ENCODE results near the gene AGR3. TPM values are rescaled to one million over a fixed set of nuclear protein-coding genes. Genes with fewer than 3 reads are reported as not detected.
A peak's percentile ranks its signal among the peaks of the same experiment; 100 is the strongest.

AGR3 gene
- total RNA-seq, 1 experiment from 2014 or later, result 0.57 TPM

GRCh38 chr7:16923019-16923418, 41.2 kb upstream of the AGR3 start:
- no peaks in the 10 kb centered on the region for H3K9me2 ChIP-seq (ENCODE audit: insufficient read depth)
- H3K4me2 ChIP-seq, result 0 out of 2 replicates have a peak overlapping the region, but pooled peaks have one; percentile 10
- peaks cover 74% of the 10 kb centered on the region for H3K4me1 ChIP-seq (replicated peaks; ENCODE audit: insufficient read depth)
- POLR2A ChIA-PET (ENCODE audit: unreplicated experiment), result interaction anchor here (0.5 kb wide), 1 partner anchor 922 kb away, joined by 5 read pairs; no protein-coding TSS in a partner anchor
- H4K20me1 ChIP-seq (ENCODE audit: insufficient read depth), result no peaks in the 10 kb centered on the region
- H3K79me2 ChIP-seq (ENCODE audit: low read depth), result no peaks in the 10 kb centered on the region
- peak overlapping the region; percentile 25; the same call in 1 of the 2 replicates for H2AFZ ChIP-seq
- TF ChIP-seq EZH2 (IDR thresholded peaks at IDR 0.05; ENCODE audit: low read depth), result no peak
- TF ChIP-seq CTCF (conservative IDR thresholded peaks at IDR 0.05), result no peak
- peak overlapping the region; percentile 84 for H3K27ac ChIP-seq
- peaks cover 30% of the 10 kb centered on the region for H3K9me3 ChIP-seq (ENCODE audit: insufficient read depth, low read depth)
- H3K27me3 ChIP-seq (ENCODE audit: insufficient read depth, low read depth), result no peaks in the 10 kb centered on the region
- 0 out of 2 replicates have a peak, but pooled peaks cover 5% of the 10 kb centered on the region for H3K36me3 ChIP-seq (ENCODE audit: low read depth)
- H3F3A ChIP-seq (ENCODE audit: insufficient read depth, low read depth), result peaks cover 18% of the 10 kb centered on the region
- CTCF ChIA-PET, result interaction anchor here (1.7 kb wide), 1 partner anchor 76 kb away, joined by 4 read pairs; no protein-coding TSS in a partner anchor
- intact Hi-C loops (cut with micrococcal nuclease; ENCODE audit: unreplicated experiment), result loop anchor here (2.0 to 5.0 kb wide), 2 partner anchors 116 to 314 kb away; no protein-coding TSS in a partner anchor
- no peak overlapping the region for H3K4me3 ChIP-seq
- no TSS peak for BruUV-seq (replicated peaks)
- peak in 1 of 2 experiments; percentile 32 for DNase-seq

DNA sequence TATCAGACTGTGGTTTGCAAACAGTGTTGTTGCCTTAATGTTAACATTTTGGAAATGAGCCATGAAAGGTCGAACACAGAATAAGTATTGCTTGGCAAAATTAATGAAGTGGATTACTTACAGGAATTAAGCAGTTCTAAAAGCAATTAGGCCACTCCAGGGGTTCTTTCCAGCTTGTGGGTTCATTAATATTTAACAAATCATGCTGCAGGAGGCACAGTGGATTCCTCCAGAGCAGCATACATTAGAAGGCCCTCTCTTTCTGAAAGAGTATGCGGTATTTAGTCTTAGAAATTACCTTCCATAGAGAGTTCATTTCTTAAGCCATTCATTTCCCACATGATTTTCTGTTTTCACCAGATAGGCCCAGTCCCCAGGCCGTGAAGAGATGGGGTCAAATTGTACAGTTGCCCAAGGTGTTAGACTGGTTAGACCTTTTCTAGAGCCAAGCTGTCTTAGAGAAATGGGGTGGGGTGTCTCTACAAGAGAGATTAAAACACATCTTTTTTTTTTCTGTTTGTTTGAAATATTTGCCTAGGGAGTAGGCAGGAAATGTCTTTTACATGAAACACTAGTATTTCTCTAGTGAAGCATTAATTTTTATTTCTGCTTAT, 40.0 kb upstream of the AGR3 start:
- peaks cover 25% of the 10 kb centered on the region for H3F3A ChIP-seq (ENCODE audit: insufficient read depth, low read depth)
- H3K9me2 ChIP-seq (ENCODE audit: insufficient read depth), result no peaks in the 10 kb centered on the region
- BruUV-seq (replicated peaks), result no TSS peak
- no peaks in the 10 kb centered on the region for H4K20me1 ChIP-seq (ENCODE audit: insufficient read depth)
- H2AFZ ChIP-seq, result no peak overlapping the region
- DNase-seq, result peak; percentile 72 to 99
- CTCF ChIA-PET, result interaction anchor here (0.6 to 1.7 kb wide), 3 partner anchors 75 to 420 kb away, joined by 3 to 4 read pairs (median 3); no protein-coding TSS in a partner anchor
- peaks cover 9% of the 10 kb centered on the region; the same call in 1 of the 2 replicates for H3K36me3 ChIP-seq (ENCODE audit: low read depth)
- POLR2A ChIA-PET (ENCODE audit: unreplicated experiment), result interaction anchor here (0.7 kb wide), 2 partner anchors 13 to 58 kb away, joined by 3 to 4 read pairs; no protein-coding TSS in a partner anchor
- no peaks in the 10 kb centered on the region for H3K79me2 ChIP-seq (ENCODE audit: low read depth)
- H3K4me2 ChIP-seq, result peak overlapping the region; percentile 66
- no peak for TF ChIP-seq EZH2 (IDR thresholded peaks at IDR 0.05; ENCODE audit: low read depth)
- TF ChIP-seq CTCF (conservative IDR thresholded peaks at IDR 0.05), result no peak
- H3K27ac ChIP-seq, result peak overlapping the region; percentile 84
- peaks cover 74% of the 10 kb centered on the region for H3K4me1 ChIP-seq (replicated peaks; ENCODE audit: insufficient read depth)
- H3K9me3 ChIP-seq (ENCODE audit: insufficient read depth, low read depth), result peaks cover 29% of the 10 kb centered on the region
- intact Hi-C loops (cut with micrococcal nuclease; ENCODE audit: unreplicated experiment), result loop anchor here (2.0 to 5.0 kb wide), 2 partner anchors 117 to 316 kb away; no protein-coding TSS in a partner anchor
- H3K4me3 ChIP-seq, result peak overlapping the region; percentile 24; the same call in 1 of the 2 replicates
- H3K27me3 ChIP-seq (ENCODE audit: insufficient read depth, low read depth), result no peaks in the 10 kb centered on the region

GRCh38 chr7:16921151-16921550, 39.4 kb upstream of the AGR3 start:
- Histone ChIP-seq H3K4me1 (replicated peaks; ENCODE audit: insufficient read depth) (peaks cover 75% of the 10 kb centered on the region), H3F3A (ENCODE audit: insufficient read depth, low read depth) (peaks cover 31% of the 10 kb centered on the region)

More at GRCh38 chr7:16921151-16921550, 39.4 kb upstream of the AGR3 start:
- intact Hi-C loops (cut with micrococcal nuclease; ENCODE audit: unreplicated experiment), result loop anchor here (5.0 kb wide), 1 partner anchor 316 kb away; no protein-coding TSS in a partner anchor
- no peak overlapping the region for H2AFZ ChIP-seq
- H3K27me3 ChIP-seq (ENCODE audit: insufficient read depth, low read depth), result no peaks in the 10 kb centered on the region
- CTCF ChIA-PET, result interaction anchor here (0.6 to 1.7 kb wide), 2 partner anchors 74 to 421 kb away, joined by 3 to 4 read pairs; no protein-coding TSS in a partner anchor
- H3K9me3 ChIP-seq (ENCODE audit: insufficient read depth, low read depth), result peaks cover 24% of the 10 kb centered on the region
- no peaks in the 10 kb centered on the region for H3K9me2 ChIP-seq (ENCODE audit: insufficient read depth)
- POLR2A ChIA-PET (ENCODE audit: unreplicated experiment), result no interaction called here
- peaks cover 9% of the 10 kb centered on the region; the same call in 1 of the 2 replicates for H3K36me3 ChIP-seq (ENCODE audit: low read depth)
- DNase-seq, result peak in 1 of 2 experiments; percentile 1
- TSS peak; percentile 88 for BruUV-seq (replicated peaks)
- no peaks in the 10 kb centered on the region for H4K20me1 ChIP-seq (ENCODE audit: insufficient read depth)
- 0 out of 2 replicates have a peak overlapping the region, but pooled peaks have one; percentile 24 for H3K4me3 ChIP-seq
- TF ChIP-seq EZH2 (IDR thresholded peaks at IDR 0.05; ENCODE audit: low read depth) (no peak), CTCF (conservative IDR thresholded peaks at IDR 0.05) (no peak)
- H3K4me2 ChIP-seq, result peak overlapping the region; percentile 66
- peak overlapping the region; percentile 84 for H3K27ac ChIP-seq
- H3K79me2 ChIP-seq (ENCODE audit: low read depth), result no peaks in the 10 kb centered on the region

Measured in PC-9 (cell line).